22Rv1 (cell line): ENCODE data around the gene DAP.

Experiments
- ZFX ChIP-seq: fragments of 450-650 bp; IDR thresholded peaks from 2 replicates; pipeline ENCODE4 v1.6.1; 2017; ENCODE audit warnings: antibody characterized with exemption, borderline replicate concordance
- TF ChIP-seq, protein P1 (sequence below): fragments of 450-650 bp; IDR thresholded peaks from 2 replicates; pipeline ENCODE4 v1.5.1; 2017; ENCODE audit warnings: mild to moderate bottlenecking

DNA sequence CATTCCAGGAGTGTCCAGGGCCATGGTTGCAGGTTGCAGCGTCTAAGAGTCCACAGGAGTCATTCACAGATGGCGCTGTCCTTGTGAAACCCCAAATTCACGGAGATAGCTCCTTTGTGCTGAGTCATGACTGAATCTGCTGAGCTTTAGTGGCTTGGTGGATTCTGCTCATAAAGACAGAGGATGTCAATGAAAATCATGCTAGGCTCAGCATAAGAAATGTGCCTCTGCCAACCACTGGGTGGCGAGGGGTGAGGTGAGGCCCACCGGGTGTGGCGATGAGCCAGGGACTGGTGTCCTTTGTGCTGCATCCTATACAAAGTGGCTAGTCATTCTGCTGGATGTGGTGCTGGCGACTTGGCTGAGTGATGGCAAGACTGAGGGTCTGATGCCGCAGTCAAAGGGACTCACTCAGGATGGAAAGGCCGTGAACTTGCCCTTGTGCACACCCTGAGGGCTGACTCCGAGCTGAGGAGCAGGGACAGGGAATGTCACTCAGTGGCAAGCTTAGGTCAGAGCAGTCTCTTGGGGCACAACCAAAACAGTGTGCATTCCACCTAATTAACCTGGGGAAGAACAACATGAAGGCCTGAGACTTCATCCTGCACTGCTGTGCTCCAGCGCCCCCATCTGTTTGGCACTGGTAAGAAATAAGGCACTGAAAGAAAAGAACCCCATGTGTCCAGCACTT lies 71.5 kb downstream of the DAP start:
- TF ChIP-seq, protein P1, sequence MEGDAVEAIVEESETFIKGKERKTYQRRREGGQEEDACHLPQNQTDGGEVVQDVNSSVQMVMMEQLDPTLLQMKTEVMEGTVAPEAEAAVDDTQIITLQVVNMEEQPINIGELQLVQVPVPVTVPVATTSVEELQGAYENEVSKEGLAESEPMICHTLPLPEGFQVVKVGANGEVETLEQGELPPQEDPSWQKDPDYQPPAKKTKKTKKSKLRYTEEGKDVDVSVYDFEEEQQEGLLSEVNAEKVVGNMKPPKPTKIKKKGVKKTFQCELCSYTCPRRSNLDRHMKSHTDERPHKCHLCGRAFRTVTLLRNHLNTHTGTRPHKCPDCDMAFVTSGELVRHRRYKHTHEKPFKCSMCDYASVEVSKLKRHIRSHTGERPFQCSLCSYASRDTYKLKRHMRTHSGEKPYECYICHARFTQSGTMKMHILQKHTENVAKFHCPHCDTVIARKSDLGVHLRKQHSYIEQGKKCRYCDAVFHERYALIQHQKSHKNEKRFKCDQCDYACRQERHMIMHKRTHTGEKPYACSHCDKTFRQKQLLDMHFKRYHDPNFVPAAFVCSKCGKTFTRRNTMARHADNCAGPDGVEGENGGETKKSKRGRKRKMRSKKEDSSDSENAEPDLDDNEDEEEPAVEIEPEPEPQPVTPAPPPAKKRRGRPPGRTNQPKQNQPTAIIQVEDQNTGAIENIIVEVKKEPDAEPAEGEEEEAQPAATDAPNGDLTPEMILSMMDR: peak; percentile 56
- no peak for TF ChIP-seq ZFX
